Dendritic cell treated with granulocyte-macrophage colony-stimulating factor and Interleukin-4, amounts not matched to agents 40 ng/mL and 50 ng/mL, for 4 days (primary cell): ENCODE data around the gene CLUH.
"Not testable (repeated sequence)": the region's sequence is repeated elsewhere in the genome, so short reads cannot be mapped to it uniquely, and the experiment has no call there.

ENCODE experiments used
- H3K27ac Mint-ChIP-seq: one replicate; pipeline ENCODE4 v1.8.0; 2022; ENCODE audit warnings: mild to moderate bottlenecking, mixed read lengths
- H3K27me3 Mint-ChIP-seq: one replicate; pipeline ENCODE4 v1.8.0; 2022; ENCODE audit warnings: mild to moderate bottlenecking, mixed read lengths
- H3K36me3 Mint-ChIP-seq: one replicate; pipeline ENCODE4 v1.8.0; 2022; ENCODE audit warnings: low read depth, mixed read lengths
- H3K4me1 Mint-ChIP-seq: one replicate; pipeline ENCODE4 v1.8.0; 2022; ENCODE audit warnings: low read depth, mixed read lengths
- H3K4me3 Mint-ChIP-seq: one replicate; pipeline ENCODE4 v1.8.0; 2022; ENCODE audit warnings: mild to moderate bottlenecking, moderate library complexity, mixed read lengths
- H3K9me3 Mint-ChIP-seq: one replicate; pipeline ENCODE4 v1.8.0; 2022; ENCODE audit warnings: mixed read lengths
- intact Hi-C: fragments of 100-400 bp; cut with micrococcal nuclease; formaldehyde crosslinking; loops from one replicate; pipeline ENCODE4 v1.15.0; 2022

CLUH gene

GRCh38 chr17:2691069-2691871 is 20.3 kb downstream of the CLUH start:
- Mint-ChIP-seq H3K27ac (no peak overlapping the region), H3K9me3 (no peaks in the 10 kb centered on the region), H3K4me3 (no peak overlapping the region), H3K36me3 (peaks cover 80% of the 10 kb centered on the region), H3K27me3 (no peaks in the 10 kb centered on the region), H3K4me1 (peaks cover 11% of the 10 kb centered on the region)
- intact Hi-C loops: no loop called here

- Mint-ChIP-seq H3K27me3 (no peaks in the 10 kb centered on the region), H3K27ac (no peak overlapping the region), H3K4me3 (no peak overlapping the region), H3K4me1 (peaks cover 11% of the 10 kb centered on the region), H3K9me3 (no peaks in the 10 kb centered on the region), H3K36me3 (peaks cover 72% of the 10 kb centered on the region)
- intact Hi-C loops: no loop called here
Observed at GRCh38 chr17:2690165-2691068, 21.1 kb downstream of the CLUH start.

GRCh38 chr17:2689411-2690164 is 22.0 kb downstream of the CLUH start:
- intact Hi-C loops: no loop called here
- Mint-ChIP-seq H3K27ac (no peak overlapping the region), H3K9me3 (no peaks in the 10 kb centered on the region), H3K27me3 (no peaks in the 10 kb centered on the region), H3K4me1 (peaks cover 11% of the 10 kb centered on the region), H3K36me3 (peaks cover 66% of the 10 kb centered on the region), H3K4me3 (no peak overlapping the region)

GRCh38 chr17:2688351-2689342 is 22.9 kb downstream of the CLUH start:
- H3K4me1 Mint-ChIP-seq: peaks cover 11% of the 10 kb centered on the region
- H3K9me3 Mint-ChIP-seq: no peaks in the 10 kb centered on the region
- H3K36me3 Mint-ChIP-seq: peaks cover 66% of the 10 kb centered on the region
- intact Hi-C loops: no loop called here
- H3K27ac Mint-ChIP-seq: peak overlapping the region; percentile 27
- no peaks in the 10 kb centered on the region for H3K27me3 Mint-ChIP-seq
- H3K4me3 Mint-ChIP-seq: no peak overlapping the region

GRCh38 chr17:2687074-2687418 is 24.5 kb downstream of the CLUH start:
- intact Hi-C loops: no loop called here
- H3K4me1 Mint-ChIP-seq: peaks cover 11% of the 10 kb centered on the region
- H3K9me3 Mint-ChIP-seq: no peaks in the 10 kb centered on the region
- H3K4me3 Mint-ChIP-seq: no peak overlapping the region
- H3K27ac Mint-ChIP-seq: no peak overlapping the region
- H3K27me3 Mint-ChIP-seq: no peaks in the 10 kb centered on the region
- H3K36me3 Mint-ChIP-seq: peaks cover 66% of the 10 kb centered on the region

- Mint-ChIP-seq H3K4me1 (peaks cover 11% of the 10 kb centered on the region), H3K27ac (no peak overlapping the region), H3K9me3 (no peaks in the 10 kb centered on the region), H3K36me3 (peaks cover 66% of the 10 kb centered on the region), H3K4me3 (no peak overlapping the region), H3K27me3 (no peaks in the 10 kb centered on the region)
- intact Hi-C loops: no loop called here
Observed at GRCh38 chr17:2685696-2686095, 25.9 kb downstream of the CLUH start.

- H3K9me3 Mint-ChIP-seq: no peaks in the 10 kb centered on the region
- H3K36me3 Mint-ChIP-seq: peaks cover 66% of the 10 kb centered on the region
Observed at GRCh38 chr17:2684549-2684948, 27.0 kb downstream of the CLUH start.

GRCh38 chr17:2683912-2684311 is 27.7 kb downstream of the CLUH start:
- H3K27me3 Mint-ChIP-seq: no peaks in the 10 kb centered on the region
- intact Hi-C loops: no loop called here

More at GRCh38 chr17:2684549-2684948, 27.0 kb downstream of the CLUH start:
- intact Hi-C loops: no loop called here
- Mint-ChIP-seq H3K4me1 (peaks cover 11% of the 10 kb centered on the region), H3K4me3 (no peak overlapping the region), H3K27ac (no peak overlapping the region), H3K27me3 (no peaks in the 10 kb centered on the region)

GRCh38 chr17:2682176-2682938 is 29.2 kb downstream of the CLUH start:
- peaks cover 73% of the 10 kb centered on the region for H3K36me3 Mint-ChIP-seq
- peaks cover under 1% of the 10 kb centered on the region for H3K4me1 Mint-ChIP-seq
- no peak overlapping the region for H3K27ac Mint-ChIP-seq
- intact Hi-C loops: no loop called here
- H3K9me3 Mint-ChIP-seq: no peaks in the 10 kb centered on the region
- H3K27me3 Mint-ChIP-seq: no peaks in the 10 kb centered on the region
- H3K4me3 Mint-ChIP-seq: no peak overlapping the region

More at GRCh38 chr17:2683912-2684311, 27.7 kb downstream of the CLUH start:
- peaks cover 66% of the 10 kb centered on the region for H3K36me3 Mint-ChIP-seq
- no peak overlapping the region for H3K27ac Mint-ChIP-seq
- H3K4me1 Mint-ChIP-seq: peaks cover 6% of the 10 kb centered on the region
- no peak overlapping the region for H3K4me3 Mint-ChIP-seq
- H3K9me3 Mint-ChIP-seq: no peaks in the 10 kb centered on the region

- intact Hi-C loops: no loop called here
- H3K9me3 Mint-ChIP-seq: no peaks in the 10 kb centered on the region
- H3K27ac Mint-ChIP-seq: no peak overlapping the region
- no peaks in the 10 kb centered on the region for H3K27me3 Mint-ChIP-seq
- H3K4me1 Mint-ChIP-seq: no peaks in the 10 kb centered on the region
- H3K4me3 Mint-ChIP-seq: no peak overlapping the region
- H3K36me3 Mint-ChIP-seq: peaks cover 80% of the 10 kb centered on the region
Observed at GRCh38 chr17:2681650-2682049, 29.9 kb downstream of the CLUH start.

GRCh38 chr17:2680961-2681360 is 30.6 kb downstream of the CLUH start:
- H3K36me3 Mint-ChIP-seq: peaks cover 87% of the 10 kb centered on the region
- intact Hi-C loops: no loop called here
- no peak overlapping the region for H3K4me3 Mint-ChIP-seq
- no peak overlapping the region for H3K27ac Mint-ChIP-seq
- H3K27me3 Mint-ChIP-seq: no peaks in the 10 kb centered on the region
- H3K9me3 Mint-ChIP-seq: no peaks in the 10 kb centered on the region
- H3K4me1 Mint-ChIP-seq: no peaks in the 10 kb centered on the region

- H3K4me1 Mint-ChIP-seq, H3K27ac Mint-ChIP-seq, H3K9me3 Mint-ChIP-seq, H3K4me3 Mint-ChIP-seq, H3K27me3 Mint-ChIP-seq, intact Hi-C loops: not testable (repeated sequence)
- H3K36me3 Mint-ChIP-seq: peaks cover 93% of the 10 kb centered on the region
Observed at GRCh38 chr17:2679247-2679646, 32.3 kb downstream of the CLUH start.
